GM21381 (cell line): ENCODE measurements around the gene SIRPA.

ENCODE experiments used
- ATAC-seq: cut with Tn5 transposase; IDR thresholded peaks from one replicate; pipeline ENCODE4 v1.9.1; 2021; ENCODE audit warnings: mild to moderate bottlenecking, moderate library complexity; ENCODE audit not compliant: unreplicated experiment

The SIRPA gene

GRCh38 chr20:1894951-1895673 lies at the start of gene SIRPA:
SIRPA (plus strand) TSS chr20:1895407; CDS start chr20:1895448, 41 bp downstream.
- no peak for ATAC-seq

GRCh38 chr20:1845701-1846100 lies 49.5 kb upstream of the SIRPA start:
- ATAC-seq: no peak

- no peak for ATAC-seq
Observed at GRCh38 chr20:1846341-1846740, 48.9 kb upstream of the SIRPA start.

GRCh38 chr20:1846876-1847275 lies 48.3 kb upstream of the SIRPA start:
- no peak for ATAC-seq

- ATAC-seq: no peak
Observed at GRCh38 chr20:1847780-1848179, 47.4 kb upstream of the SIRPA start.

GRCh38 chr20:1848373-1848772 lies 46.8 kb upstream of the SIRPA start:
- no peak for ATAC-seq

- ATAC-seq: no peak
Observed at GRCh38 chr20:1851396-1851795, 43.8 kb upstream of the SIRPA start.

GRCh38 chr20:1853473-1853872 lies 41.7 kb upstream of the SIRPA start:
- no peak for ATAC-seq

GRCh38 chr20:1854246-1854645 lies 41.0 kb upstream of the SIRPA start:
- no peak for ATAC-seq

GRCh38 chr20:1855109-1855508 lies 40.1 kb upstream of the SIRPA start:
- no peak for ATAC-seq

GRCh38 chr20:1855690-1856089 lies 39.5 kb upstream of the SIRPA start:
- no peak for ATAC-seq

- ATAC-seq: no peak
Observed at GRCh38 chr20:1856424-1856823, 38.8 kb upstream of the SIRPA start.

- no peak for ATAC-seq
Observed at GRCh38 chr20:1857466-1857865, 37.7 kb upstream of the SIRPA start.

- ATAC-seq: no peak
Observed at GRCh38 chr20:1858871-1859270, 36.3 kb upstream of the SIRPA start.

- ATAC-seq: no peak
Observed at GRCh38 chr20:1860446-1860845, 34.8 kb upstream of the SIRPA start.

GRCh38 chr20:1861347-1861976 lies 33.7 kb upstream of the SIRPA start:
- ATAC-seq: no peak

GRCh38 chr20:1861996-1862662 lies 33.1 kb upstream of the SIRPA start:
- ATAC-seq: no peak

GRCh38 chr20:1862663-1863053 lies 32.5 kb upstream of the SIRPA start:
- ATAC-seq: no peak

GRCh38 chr20:1863296-1863695 lies 31.9 kb upstream of the SIRPA start:
- no peak for ATAC-seq

GRCh38 chr20:1866834-1867233 lies 28.4 kb upstream of the SIRPA start:
- ATAC-seq: no peak

GRCh38 chr20:1867495-1868260 lies 27.5 kb upstream of the SIRPA start:
- no peak for ATAC-seq
